ENCODE results near the gene EDN2. TPM values are rescaled to one million over a fixed set of nuclear protein-coding genes. Genes with fewer than 3 reads are reported as not detected.

The EDN2 gene
- polyA plus RNA-seq, 1 experiment: 0.19 TPM

- no peak for DNase-seq (ENCODE audit: low read depth, low spot score)
- ChIA-PET CTCF (no interaction called here), POLR2A (no interaction called here)
- H3K4me3 ChIP-seq (ENCODE audit: low read depth, low read length): no peak overlapping the region
- no peak overlapping the region for H3K27ac ChIP-seq (ENCODE audit: low read depth, low read length)
- peaks cover 38% of the 10 kb centered on the region for H3K27me3 ChIP-seq (ENCODE audit: control insufficient read depth, insufficient read depth, low read length)
- no peak for TF ChIP-seq CTCF (IDR thresholded peaks at IDR 0.05; ENCODE audit: low read depth, low read length)
- H3K9me3 ChIP-seq (ENCODE audit: control insufficient read depth, insufficient read depth, low read length): 0 out of 2 replicates have a peak, but pooled peaks cover 4% of the 10 kb centered on the region
Observed at GRCh38 chr1:41465741-41466140, 18.7 kb downstream of the EDN2 start.

GRCh38 chr1:41464885-41465284 is 19.6 kb downstream of the EDN2 start:
- ChIA-PET POLR2A (no interaction called here), CTCF (interaction anchor here (2.2 kb wide), 1 partner anchor 11 kb away, joined by 7 read pairs; no protein-coding TSS in a partner anchor)
- no peak for DNase-seq (ENCODE audit: low read depth, low spot score)
- Histone ChIP-seq H3K4me3 (ENCODE audit: low read depth, low read length) (no peak overlapping the region), H3K27me3 (ENCODE audit: control insufficient read depth, insufficient read depth, low read length) (peaks cover 40% of the 10 kb centered on the region), H3K9me3 (ENCODE audit: control insufficient read depth, insufficient read depth, low read length) (0 out of 2 replicates have a peak, but pooled peaks cover 4% of the 10 kb centered on the region), H3K27ac (ENCODE audit: low read depth, low read length) (no peak overlapping the region)
- TF ChIP-seq CTCF (IDR thresholded peaks at IDR 0.05; ENCODE audit: low read depth, low read length): no peak

GRCh38 chr1:41463516-41463915 is 21.0 kb downstream of the EDN2 start:
- no peak for DNase-seq (ENCODE audit: low read depth, low spot score)
- H3K27me3 ChIP-seq (ENCODE audit: control insufficient read depth, insufficient read depth, low read length): peaks cover 46% of the 10 kb centered on the region
- ChIA-PET CTCF (interaction anchor here (1.4 to 2.2 kb wide), 2 partner anchors 13 to 180 kb away, joined by 7 read pairs; no protein-coding TSS in a partner anchor), POLR2A (no interaction called here)
- TF ChIP-seq CTCF (IDR thresholded peaks at IDR 0.05; ENCODE audit: low read depth, low read length): no peak
- no peak overlapping the region for H3K4me3 ChIP-seq (ENCODE audit: low read depth, low read length)
- H3K9me3 ChIP-seq (ENCODE audit: control insufficient read depth, insufficient read depth, low read length): 0 out of 2 replicates have a peak, but pooled peaks cover 4% of the 10 kb centered on the region
- no peak overlapping the region for H3K27ac ChIP-seq (ENCODE audit: low read depth, low read length)

- Histone ChIP-seq H3K27ac (ENCODE audit: low read depth, low read length) (no peak overlapping the region), H3K4me3 (ENCODE audit: low read depth, low read length) (no peak overlapping the region), H3K9me3 (ENCODE audit: control insufficient read depth, insufficient read depth, low read length) (0 out of 2 replicates have a peak, but pooled peaks cover 4% of the 10 kb centered on the region), H3K27me3 (ENCODE audit: control insufficient read depth, insufficient read depth, low read length) (peaks cover 41% of the 10 kb centered on the region)
- TF ChIP-seq CTCF (IDR thresholded peaks at IDR 0.05; ENCODE audit: low read depth, low read length): no peak
- POLR2A ChIA-PET: no interaction called here
- no peak for DNase-seq (ENCODE audit: low read depth, low spot score)
- CTCF ChIA-PET: interaction anchor here (0.6 to 2.2 kb wide), 3 partner anchors 8 to 179 kb away, joined by 6 to 7 read pairs (median 7); no protein-coding TSS in a partner anchor
Observed at GRCh38 chr1:41462680-41463004, 21.8 kb downstream of the EDN2 start.

- no peak overlapping the region for H3K4me3 ChIP-seq (ENCODE audit: low read depth, low read length)
- no peak overlapping the region for H3K27ac ChIP-seq (ENCODE audit: low read depth, low read length)
- no peak for DNase-seq (ENCODE audit: low read depth, low spot score)
- CTCF ChIA-PET: interaction anchor here (1.4 kb wide), 1 partner anchor 179 kb away, joined by 7 read pairs; no protein-coding TSS in a partner anchor
- H3K9me3 ChIP-seq (ENCODE audit: control insufficient read depth, insufficient read depth, low read length): peaks cover 4% of the 10 kb centered on the region; the same call in 1 of the 2 replicates
- POLR2A ChIA-PET: no interaction called here
- peaks cover 35% of the 10 kb centered on the region for H3K27me3 ChIP-seq (ENCODE audit: control insufficient read depth, insufficient read depth, low read length)
- no peak for TF ChIP-seq CTCF (IDR thresholded peaks at IDR 0.05; ENCODE audit: low read depth, low read length)
Observed at GRCh38 chr1:41461790-41462679, 22.4 kb downstream of the EDN2 start.
